Neural progenitor cell (in vitro differentiated cells): ENCODE results near the gene BIRC7. TPM values are rescaled to one million over a fixed set of nuclear protein-coding genes. Genes with fewer than 3 reads are reported as not detected.
A peak's percentile ranks its signal among the peaks of the same experiment; 100 is the strongest.

Experiments used
- DNase-seq: peaks from one replicate; pipeline ENCODE4 v3.0.0-alpha.2; 2016; ENCODE audit warnings: low spot score
- H2AFZ ChIP-seq: fragments of 200-600 bp; sonication (generic); replicated peaks from 2 replicates; pipeline ENCODE4 v1.6.1; 2016; ENCODE audit warnings: antibody characterized with exemption
- H3F3A ChIP-seq: fragments of 200-600 bp; sonication (generic); 2 replicates; pipeline ENCODE4 v1.6.1; 2016; ENCODE audit warnings: antibody characterized with exemption, low read depth
- H3K27ac ChIP-seq: fragments of 200-600 bp; sonication (generic); 2 replicates; pipeline ENCODE4 v1.5.1; 2016; ENCODE audit warnings: mild to moderate bottlenecking
- H3K27me3 ChIP-seq: fragments of 200-600 bp; sonication (generic); 2 replicates; pipeline ENCODE4 v1.6.1; 2016; ENCODE audit warnings: mild to moderate bottlenecking, moderate library complexity
- H3K36me3 ChIP-seq: fragments of 200-600 bp; sonication (generic); 2 replicates; pipeline ENCODE4 v1.5.1; 2016
- H3K4me1 ChIP-seq: fragments of 200-600 bp; sonication (generic); 2 replicates; pipeline ENCODE4 v1.6.1; 2016; ENCODE audit warnings: mixed run types
- H3K4me2 ChIP-seq: fragments of 200-600 bp; sonication (generic); 2 replicates; pipeline ENCODE4 v1.6.1; 2016
- H3K4me3 ChIP-seq: fragments of 200-600 bp; sonication (generic); 2 replicates; pipeline ENCODE4 v1.5.1; 2016
- H3K79me2 ChIP-seq: fragments of 200-600 bp; sonication (generic); 2 replicates; pipeline ENCODE4 v1.6.1; 2016; ENCODE audit warnings: low read depth
- H3K9ac ChIP-seq: fragments of 200-600 bp; sonication (generic); 2 replicates; pipeline ENCODE4 v1.6.1; 2016
- H3K9me3 ChIP-seq: fragments of 200-600 bp; sonication (generic); 2 replicates; pipeline ENCODE4 v1.5.1; 2016; ENCODE audit warnings: low read depth
- H4K20me1 ChIP-seq: fragments of 200-600 bp; sonication (generic); 2 replicates; pipeline ENCODE4 v1.6.1; 2016; ENCODE audit warnings: low read depth
- H3K27ac Mint-ChIP-seq: 3 replicates; pipeline ENCODE4 v1.8.0; 2021; ENCODE audit warnings: mixed read lengths
- H3K27me3 Mint-ChIP-seq: 2 replicates; pipeline ENCODE4 v1.8.0; 2022; ENCODE audit warnings: low read depth, mild to moderate bottlenecking, inconsistent platforms, moderate library complexity, mixed read lengths; ENCODE audit not compliant: insufficient read depth
- H3K36me3 Mint-ChIP-seq: 3 replicates; pipeline ENCODE4 v1.8.0; 2021; ENCODE audit warnings: mixed read lengths
- H3K4me1 Mint-ChIP-seq: 3 replicates; pipeline ENCODE4 v1.8.0; 2021; ENCODE audit warnings: mixed read lengths
- H3K4me3 Mint-ChIP-seq: 3 replicates; pipeline ENCODE4 v1.8.0; 2021; ENCODE audit warnings: mild to moderate bottlenecking, moderate library complexity, mixed read lengths
- H3K9me3 Mint-ChIP-seq: 3 replicates; pipeline ENCODE4 v1.8.0; 2020; ENCODE audit warnings: mixed read lengths
- EZH2 ChIP-seq: fragments of 200-600 bp; sonication (generic); IDR thresholded peaks from 2 replicates; pipeline ENCODE4 v1.6.1; 2017; ENCODE audit warnings: antibody characterized with exemption, mild to moderate bottlenecking, moderate library complexity
- EZH2phosphoT487 ChIP-seq: fragments of 200-600 bp; sonication (generic); IDR thresholded peaks from 2 replicates; pipeline ENCODE4 v1.6.1; 2017; ENCODE audit warnings: antibody characterized with exemption
- total RNA-seq: library from RNA; depleted of rRNA; stranded (reverse); fragments of >200 nt; gene quantifications from 2 replicates; pipeline ENCODE4 v1.2.3, GENCODE V29; 2015; ENCODE audit warnings: low replicate concordance
- TF ChIP-seq, protein P1 (sequence below): fragments of 200-600 bp; sonication (generic); IDR thresholded peaks from 2 replicates; pipeline ENCODE4 v1.5.1; 2017; ENCODE audit warnings: antibody characterized with exemption, mild to moderate bottlenecking

The BIRC7 gene
- total RNA-seq, 1 donor from 2014 or later: not detected

DNA sequence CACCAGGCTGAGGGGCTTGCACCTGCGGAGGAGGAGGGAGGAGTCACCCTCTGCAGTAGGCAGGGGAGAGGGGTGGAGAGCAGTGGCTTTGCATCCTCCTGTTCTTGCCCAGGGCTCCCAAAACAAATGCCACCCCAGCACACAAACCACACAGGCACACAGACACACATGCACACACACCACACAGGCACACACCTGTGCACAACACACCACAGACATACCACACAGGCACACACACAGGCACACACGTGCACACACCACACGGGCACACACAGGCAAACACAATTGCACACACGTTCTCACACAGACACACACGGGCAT is 46.4 kb upstream of the BIRC7 start:
- H3F3A ChIP-seq: peaks cover 18% of the 10 kb centered on the region
- no peak overlapping the region for H3K27ac ChIP-seq
- H3K9ac ChIP-seq: no peak overlapping the region
- H3K4me3 ChIP-seq: no peak overlapping the region
- Mint-ChIP-seq H3K4me1 (peaks cover 3% of the 10 kb centered on the region), H3K4me3 (peak overlapping the region; percentile 1), H3K36me3 (no peaks in the 10 kb centered on the region), H3K27me3 (peaks cover 16% of the 10 kb centered on the region), H3K27ac (peak overlapping the region; percentile 1), H3K9me3 (no peaks in the 10 kb centered on the region)
- DNase-seq: no peak
- H3K4me2 ChIP-seq: no peak overlapping the region
- no peak overlapping the region for H2AFZ ChIP-seq
- no peaks in the 10 kb centered on the region for H3K36me3 ChIP-seq
- no peaks in the 10 kb centered on the region for H3K4me1 ChIP-seq
- TF ChIP-seq EZH2phosphoT487: no peak
- TF ChIP-seq, protein P1, sequence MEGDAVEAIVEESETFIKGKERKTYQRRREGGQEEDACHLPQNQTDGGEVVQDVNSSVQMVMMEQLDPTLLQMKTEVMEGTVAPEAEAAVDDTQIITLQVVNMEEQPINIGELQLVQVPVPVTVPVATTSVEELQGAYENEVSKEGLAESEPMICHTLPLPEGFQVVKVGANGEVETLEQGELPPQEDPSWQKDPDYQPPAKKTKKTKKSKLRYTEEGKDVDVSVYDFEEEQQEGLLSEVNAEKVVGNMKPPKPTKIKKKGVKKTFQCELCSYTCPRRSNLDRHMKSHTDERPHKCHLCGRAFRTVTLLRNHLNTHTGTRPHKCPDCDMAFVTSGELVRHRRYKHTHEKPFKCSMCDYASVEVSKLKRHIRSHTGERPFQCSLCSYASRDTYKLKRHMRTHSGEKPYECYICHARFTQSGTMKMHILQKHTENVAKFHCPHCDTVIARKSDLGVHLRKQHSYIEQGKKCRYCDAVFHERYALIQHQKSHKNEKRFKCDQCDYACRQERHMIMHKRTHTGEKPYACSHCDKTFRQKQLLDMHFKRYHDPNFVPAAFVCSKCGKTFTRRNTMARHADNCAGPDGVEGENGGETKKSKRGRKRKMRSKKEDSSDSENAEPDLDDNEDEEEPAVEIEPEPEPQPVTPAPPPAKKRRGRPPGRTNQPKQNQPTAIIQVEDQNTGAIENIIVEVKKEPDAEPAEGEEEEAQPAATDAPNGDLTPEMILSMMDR: no peak
- no peak for TF ChIP-seq EZH2
- no peaks in the 10 kb centered on the region for H3K27me3 ChIP-seq
- no peaks in the 10 kb centered on the region for H3K9me3 ChIP-seq
- H3K79me2 ChIP-seq: no peaks in the 10 kb centered on the region
- peaks cover 9% of the 10 kb centered on the region for H4K20me1 ChIP-seq

DNA sequence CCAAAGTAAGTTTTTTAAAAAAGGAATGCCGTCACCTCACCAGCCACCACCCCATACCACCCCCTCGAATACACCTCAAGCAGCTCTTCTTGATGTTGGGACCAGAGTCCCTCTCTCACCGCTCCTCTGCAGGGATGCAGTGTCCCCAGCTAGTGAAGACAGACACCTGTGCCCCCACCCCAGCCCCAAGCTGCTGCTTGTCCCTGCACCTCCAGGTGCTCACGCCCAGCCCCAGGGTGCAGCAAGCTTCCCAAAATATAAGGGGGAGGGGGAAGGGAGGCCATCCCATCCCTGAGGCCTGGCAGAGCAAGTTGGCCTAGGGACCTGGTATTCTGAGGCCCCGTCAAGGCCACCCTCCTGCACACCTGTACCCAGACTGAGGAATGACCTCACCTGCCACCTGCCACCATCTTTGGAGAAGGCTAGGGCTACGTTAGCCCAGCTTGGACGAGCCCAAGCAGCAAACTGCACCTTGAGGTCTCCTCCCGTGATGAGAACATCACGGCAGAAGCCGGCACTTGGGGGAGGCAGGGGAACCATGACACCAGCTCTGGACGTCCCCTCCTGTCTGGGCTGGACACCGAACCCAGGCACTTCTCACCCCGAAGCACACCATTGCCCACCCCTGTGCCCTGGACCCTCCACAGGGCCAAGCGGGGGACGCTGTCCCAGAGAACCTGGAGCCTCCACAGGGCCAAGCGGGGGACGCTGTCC is 45.7 kb upstream of the BIRC7 start:
- peaks cover 14% of the 10 kb centered on the region for H4K20me1 ChIP-seq
- H3K27me3 ChIP-seq: no peaks in the 10 kb centered on the region
- H3K4me3 ChIP-seq: no peak overlapping the region
- TF ChIP-seq, protein P1: no peak
- TF ChIP-seq EZH2 (no peak), EZH2phosphoT487 (no peak)
- no peaks in the 10 kb centered on the region for H3K9me3 ChIP-seq
- H3K27ac ChIP-seq: no peak overlapping the region
- no peak overlapping the region for H3K9ac ChIP-seq
- Mint-ChIP-seq H3K4me3 (no peak overlapping the region), H3K9me3 (no peaks in the 10 kb centered on the region), H3K27me3 (peaks cover 18% of the 10 kb centered on the region), H3K4me1 (peaks cover 3% of the 10 kb centered on the region), H3K27ac (no peak overlapping the region), H3K36me3 (peaks cover 5% of the 10 kb centered on the region)
- no peaks in the 10 kb centered on the region for H3K36me3 ChIP-seq
- H2AFZ ChIP-seq: no peak overlapping the region
- DNase-seq: no peak
- no peak overlapping the region for H3K4me2 ChIP-seq
- H3K79me2 ChIP-seq: no peaks in the 10 kb centered on the region
- H3K4me1 ChIP-seq: no peaks in the 10 kb centered on the region
- peaks cover 12% of the 10 kb centered on the region for H3F3A ChIP-seq

DNA sequence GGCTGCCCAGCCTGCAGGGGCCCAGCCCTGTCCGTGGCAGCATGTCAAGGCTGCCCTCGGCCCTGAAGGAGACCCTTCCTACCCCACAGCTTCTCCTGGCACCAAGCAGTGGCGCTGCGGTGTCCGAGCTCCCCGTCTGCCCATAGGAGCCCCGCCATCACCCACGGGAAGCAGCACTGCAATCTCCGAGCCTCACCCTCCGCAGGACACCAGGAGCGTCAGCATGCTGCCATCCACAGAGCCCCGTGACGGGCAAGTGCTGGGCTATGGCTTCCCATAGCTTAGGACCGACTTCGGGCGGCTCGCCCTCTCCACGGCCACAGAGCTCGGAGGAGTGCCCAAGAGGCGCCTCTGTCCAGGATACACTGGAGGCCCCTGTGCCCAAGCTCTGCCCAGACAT is 44.9 kb upstream of the BIRC7 start:
- Mint-ChIP-seq H3K27me3 (peaks cover 19% of the 10 kb centered on the region), H3K4me1 (peaks cover 3% of the 10 kb centered on the region), H3K4me3 (no peak overlapping the region), H3K9me3 (no peaks in the 10 kb centered on the region), H3K36me3 (peaks cover 14% of the 10 kb centered on the region), H3K27ac (no peak overlapping the region)
- H3K9ac ChIP-seq: no peak overlapping the region
- H3K4me2 ChIP-seq: no peak overlapping the region
- H3K27ac ChIP-seq: no peak overlapping the region
- H3K4me1 ChIP-seq: no peaks in the 10 kb centered on the region
- H3K9me3 ChIP-seq: no peaks in the 10 kb centered on the region
- H3K4me3 ChIP-seq: no peak overlapping the region
- H3K27me3 ChIP-seq: no peaks in the 10 kb centered on the region
- TF ChIP-seq EZH2phosphoT487: no peak
- TF ChIP-seq, protein P1: no peak
- no peak for TF ChIP-seq EZH2
- no peak overlapping the region for H2AFZ ChIP-seq
- H3F3A ChIP-seq: peaks cover 4% of the 10 kb centered on the region
- DNase-seq: no peak
- peaks cover 21% of the 10 kb centered on the region for H4K20me1 ChIP-seq
- H3K79me2 ChIP-seq: peaks cover 6% of the 10 kb centered on the region
- no peaks in the 10 kb centered on the region for H3K36me3 ChIP-seq
